HCT116 (cell line): ENCODE measurements around the gene IL10RB. TPM values are rescaled to one million over a fixed set of nuclear protein-coding genes. Genes with fewer than 3 reads are reported as not detected.

Experiments used
- ATAC-seq: fragments of 200-7000 bp; cut with Tn5 transposase; 2 replicates; pipeline ENCODE4 v1.9.1; 2020; ENCODE audit warnings: mild to moderate bottlenecking, moderate library complexity
- BruUV-seq: library from RNA; stranded (reverse); fragments of 400-500 nt; replicated peaks from 2 replicates; lab custom pipeline; 2021; lab: Mats Ljungman, UMichigan
- CTCF ChIA-PET: fragments of 300-600 bp; sonication (Branson Sonifier 250); formaldehyde crosslinking; loops from one replicate; lab custom pipeline; 2021; ENCODE audit warnings: antibody characterized with exemption; lab: Charles Lee
- POLR2A ChIA-PET: fragments of 300-600, 350-600 bp; sonication (Branson Sonifier 250); formaldehyde crosslinking; loops from one replicate; lab custom pipeline; 2021; ENCODE audit warnings: antibody characterized with exemption; lab: Charles Lee
- RAD21 ChIA-PET, 2 experiments: fragments of 300-600 bp; sonication (Branson Sonifier 250); formaldehyde crosslinking; loops; one replicate each; lab custom pipeline; 2023; ENCODE audit warnings: low total read pairs in 2 of 2; ENCODE audit not compliant: uncharacterized antibody in 2 of 2, unreplicated experiment in 2 of 2, low non-redundant PET in 1 of 2; lab: Charles Lee
- DNase-seq: peaks from one replicate; pipeline ENCODE4 v3.0.0-alpha.2; 2010; ENCODE audit warnings: low read depth, low spot score
- H2AFZ ChIP-seq: fragments of 200-600 bp; shearing (Covaris generic), sonication (generic); 2 replicates; pipeline ENCODE4 v1.6.1; 2017; ENCODE audit warnings: low read depth, mixed run types, mixed read lengths, antibody characterized with exemption, low read length; ENCODE audit not compliant: poor library complexity, severe bottlenecking
- H3K27ac ChIP-seq: 2 replicates; pipeline ENCODE4 v1.5.1; 2012; ENCODE audit warnings: low read depth, low read length
- H3K27me3 ChIP-seq: fragments of 200-600 bp; sonication (generic); 2 replicates; pipeline ENCODE4 v1.6.1; 2016; ENCODE audit warnings: mixed run types, low read length, mixed read lengths; ENCODE audit not compliant: insufficient read depth
- H3K36me3 ChIP-seq, 2 experiments: fragments of 200-500 bp in 1 of 2; fragments of 200-600 bp in 1 of 2; sonication (Bioruptor generic) in 1 of 2; sonication (generic) in 1 of 2; 2 replicates each; pipeline versions ENCODE4 v1.5.1 to v1.6.1; 2014 to 2016; ENCODE audit warnings: low read length in 2 of 2, inconsistent platforms in 1 of 2, mixed read lengths in 1 of 2, mixed run types in 1 of 2; ENCODE audit not compliant: insufficient read depth in 2 of 2, control insufficient read depth in 1 of 2
- H3K4me1 ChIP-seq, 2 experiments: fragments of 200-600 bp in 1 of 2; sonication (generic) in 1 of 2; 2 replicates each; pipeline versions ENCODE4 v1.5.1 to v1.6.1; 2012 to 2017; ENCODE audit warnings: low read length in 2 of 2, inconsistent platforms in 1 of 2, mild to moderate bottlenecking in 1 of 2, mixed read lengths in 1 of 2, mixed run types in 1 of 2, moderate library complexity in 1 of 2; ENCODE audit not compliant: insufficient read depth in 2 of 2, control insufficient read depth in 1 of 2
- H3K4me2 ChIP-seq: fragments of 200-600 bp; sonication (generic); 2 replicates; pipeline ENCODE4 v1.6.1; 2017; ENCODE audit warnings: mixed run types, low read length, mixed read lengths
- H3K4me3 ChIP-seq, 2 experiments: fragments of 200-600 bp in 1 of 2; sonication (generic) in 1 of 2; replicated peaks in 1 of 2; 2 replicates each; pipeline ENCODE4 v1.5.1; 2011 to 2016; ENCODE audit warnings: low read length in 2 of 2, control low read depth in 1 of 2, low read depth in 1 of 2, mild to moderate bottlenecking in 1 of 2, mixed read lengths in 1 of 2, mixed run types in 1 of 2
- H3K79me2 ChIP-seq: fragments of 200-600 bp; sonication (generic); 2 replicates; pipeline ENCODE4 v1.6.1; 2017; ENCODE audit warnings: mild to moderate bottlenecking, mixed run types, low read length, moderate library complexity, mixed read lengths; ENCODE audit not compliant: insufficient read depth
- H3K9ac ChIP-seq: fragments of 200-600 bp; sonication (generic); 2 replicates; pipeline ENCODE4 v1.6.1; 2016; ENCODE audit warnings: low read length, mixed read lengths
- H3K9me2 ChIP-seq: fragments of 200-600 bp; sonication (generic), shearing (Covaris generic); 2 replicates; pipeline ENCODE4 v1.6.1; 2017; ENCODE audit warnings: mixed run types, mild to moderate bottlenecking, moderate library complexity; ENCODE audit not compliant: insufficient read depth
- H3K9me3 ChIP-seq, 2 experiments: fragments of 200-500 bp in 1 of 2; fragments of 200-600 bp in 1 of 2; sonication (Bioruptor generic) in 1 of 2; sonication (generic) in 1 of 2; 2 replicates each; pipeline ENCODE4 v1.6.1; 2014 to 2017; ENCODE audit warnings: low read length in 2 of 2, mixed read lengths in 2 of 2, inconsistent platforms in 1 of 2, low read depth in 1 of 2, mild to moderate bottlenecking in 1 of 2, mixed run types in 1 of 2, moderate library complexity in 1 of 2; ENCODE audit not compliant: control insufficient read depth in 1 of 2, insufficient read depth in 1 of 2
- H4K20me1 ChIP-seq: fragments of 200-600 bp; sonication (generic), shearing (Covaris generic); 2 replicates; pipeline ENCODE4 v1.6.1; 2017; ENCODE audit warnings: mixed run types, mild to moderate bottlenecking, moderate library complexity; ENCODE audit not compliant: insufficient read depth
- CBX3 ChIP-seq: IDR thresholded peaks from 2 replicates; pipeline ENCODE4 v1.6.1; 2012; ENCODE audit warnings: low read depth
- CEBPB ChIP-seq: IDR thresholded peaks from 2 replicates; pipeline ENCODE4 v1.6.1; 2012; ENCODE audit warnings: low read depth
- CTCF ChIP-seq, 3 experiments: fragments of 200-600 bp in 1 of 3; sonication (generic) in 1 of 3; IDR thresholded peaks in 2 of 3; conservative IDR thresholded peaks in 1 of 3; 2 replicates each; pipeline ENCODE4 v1.5.1; 2012 to 2017; ENCODE audit warnings: low read depth in 2 of 3, low read length in 2 of 3, antibody characterized with exemption in 1 of 3, borderline replicate concordance in 1 of 3, control low read depth in 1 of 3, mild to moderate bottlenecking in 1 of 3, mixed read lengths in 1 of 3, mixed run types in 1 of 3, moderate library complexity in 1 of 3; ENCODE audit not compliant: insufficient read depth in 1 of 3
- EZH2 ChIP-seq: fragments of 200-600 bp; sonication (generic); IDR thresholded peaks from 2 replicates; pipeline ENCODE4 v1.6.1; 2017; ENCODE audit warnings: antibody characterized with exemption, mixed run types
- MAX ChIP-seq: IDR thresholded peaks from 2 replicates; pipeline ENCODE4 v1.6.1; 2012
- POLR2A ChIP-seq: IDR thresholded peaks from 2 replicates; pipeline ENCODE4 v1.7.0; 2011; ENCODE audit warnings: borderline replicate concordance; ENCODE audit not compliant: insufficient read depth, insufficient read length; ENCODE audit errors: extremely low read depth
- POLR2AphosphoS5 ChIP-seq: IDR thresholded peaks from 2 replicates; pipeline ENCODE4 v1.6.1; 2011; ENCODE audit warnings: mild to moderate bottlenecking, low read depth, low read length, moderate library complexity
- REST ChIP-seq: IDR thresholded peaks from 2 replicates; pipeline ENCODE4 v1.6.1; 2012; ENCODE audit warnings: low read depth
- SRF ChIP-seq: IDR thresholded peaks from 2 replicates; pipeline ENCODE4 v1.6.1; 2012; ENCODE audit warnings: low read depth
- YY1 ChIP-seq: IDR thresholded peaks from 2 replicates; pipeline ENCODE4 v1.6.1; 2011; ENCODE audit warnings: low read length, low read depth, moderate library complexity, mild to moderate bottlenecking; ENCODE audit not compliant: insufficient replicate concordance; ENCODE audit errors: extremely low read depth
- ZNF274 ChIP-seq: fragments of 200-500 bp; sonication (Bioruptor generic); IDR thresholded peaks from 2 replicates; pipeline ENCODE4 v1.6.1; 2014; ENCODE audit warnings: mild to moderate bottlenecking, low read depth, low read length, inconsistent platforms
- intact Hi-C: fragments of 100-400 bp; cut with micrococcal nuclease; formaldehyde crosslinking; loops from 2 replicates; pipeline ENCODE4 v1.10.0; 2022
- total RNA-seq: library from RNA; stranded (reverse); gene quantifications from one replicate; pipeline ENCODE4 v1.2.1, GENCODE V29; 2021; ENCODE audit not compliant: unreplicated experiment
- TF ChIP-seq, protein P1 (sequence below): IDR thresholded peaks from 2 replicates; pipeline ENCODE4 v1.6.1; 2011; ENCODE audit warnings: mild to moderate bottlenecking, low read length, moderate library complexity; ENCODE audit not compliant: insufficient replicate concordance; ENCODE audit errors: extremely low read depth
- TF ChIP-seq, protein P2 (sequence below): IDR thresholded peaks from 2 replicates; pipeline ENCODE4 v1.6.1; 2012

The IL10RB gene
- total RNA-seq, 1 experiment from 2014 or later = 13.7 TPM

DNA sequence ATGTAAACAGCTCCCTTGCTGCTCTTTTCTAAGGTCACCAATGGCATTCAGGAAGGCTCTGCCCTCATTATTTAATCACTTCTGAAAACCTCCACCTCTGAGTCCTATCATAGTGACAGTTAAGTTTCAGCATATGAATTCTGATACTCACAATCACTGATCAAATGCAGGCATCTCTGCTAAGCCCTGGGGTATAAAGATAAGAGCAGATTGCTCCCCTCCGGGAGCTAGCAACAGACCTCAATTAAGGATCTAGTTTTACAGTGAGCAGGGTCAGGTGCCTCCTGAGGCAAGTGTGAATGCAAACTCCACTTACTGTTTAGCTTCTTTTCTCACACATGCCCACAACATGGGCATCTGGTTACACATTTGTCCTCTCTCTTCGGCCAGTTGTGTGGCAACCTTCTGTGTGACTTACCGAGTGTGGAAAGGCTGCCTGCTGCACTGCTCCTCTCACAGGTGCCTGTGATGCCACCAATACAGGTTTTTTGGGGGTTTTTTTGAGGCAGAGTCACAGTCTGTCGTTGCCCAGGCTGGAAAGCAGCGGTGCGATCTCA, 15.0 kb downstream of the IL10RB start:
- DNase-seq (no peak), ATAC-seq (no peak)
- TF ChIP-seq MAX (no peak), ZNF274 (no peak), POLR2A (no peak), CEBPB (no peak), CTCF (IDR thresholded peaks at IDR 0.05 in 2 of 3, conservative IDR thresholded peaks at IDR 0.05 in 1 of 3; ENCODE audit: borderline replicate concordance in 1 of 3, insufficient read depth in 1 of 3, low read depth in 2 of 3, low read length in 2 of 3) (no peak), POLR2AphosphoS5 (no peak), YY1 (no peak), CBX3 (no peak), EZH2 (no peak), REST (no peak), SRF (no peak)
- TF ChIP-seq, protein P1, sequence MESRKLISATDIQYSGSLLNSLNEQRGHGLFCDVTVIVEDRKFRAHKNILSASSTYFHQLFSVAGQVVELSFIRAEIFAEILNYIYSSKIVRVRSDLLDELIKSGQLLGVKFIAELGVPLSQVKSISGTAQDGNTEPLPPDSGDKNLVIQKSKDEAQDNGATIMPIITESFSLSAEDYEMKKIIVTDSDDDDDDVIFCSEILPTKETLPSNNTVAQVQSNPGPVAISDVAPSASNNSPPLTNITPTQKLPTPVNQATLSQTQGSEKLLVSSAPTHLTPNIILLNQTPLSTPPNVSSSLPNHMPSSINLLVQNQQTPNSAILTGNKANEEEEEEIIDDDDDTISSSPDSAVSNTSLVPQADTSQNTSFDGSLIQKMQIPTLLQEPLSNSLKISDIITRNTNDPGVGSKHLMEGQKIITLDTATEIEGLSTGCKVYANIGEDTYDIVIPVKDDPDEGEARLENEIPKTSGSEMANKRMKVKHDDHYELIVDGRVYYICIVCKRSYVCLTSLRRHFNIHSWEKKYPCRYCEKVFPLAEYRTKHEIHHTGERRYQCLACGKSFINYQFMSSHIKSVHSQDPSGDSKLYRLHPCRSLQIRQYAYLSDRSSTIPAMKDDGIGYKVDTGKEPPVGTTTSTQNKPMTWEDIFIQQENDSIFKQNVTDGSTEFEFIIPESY = no peak
- TF ChIP-seq, protein P2, sequence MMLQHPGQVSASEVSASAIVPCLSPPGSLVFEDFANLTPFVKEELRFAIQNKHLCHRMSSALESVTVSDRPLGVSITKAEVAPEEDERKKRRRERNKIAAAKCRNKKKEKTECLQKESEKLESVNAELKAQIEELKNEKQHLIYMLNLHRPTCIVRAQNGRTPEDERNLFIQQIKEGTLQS = no peak
- Histone ChIP-seq H3K9ac (no peak overlapping the region), H3K27ac (no peak overlapping the region), H3K4me1 (peaks cover 2 to 5% of the 10 kb centered on the region in 2 experiments; a peak in 3 of 4 replicates), H3K36me3 (peaks cover 0 to 8% of the 10 kb centered on the region in 2 experiments; a peak in 2 of 4 replicates), H3K9me2 (no peaks in the 10 kb centered on the region), H3K9me3 (peaks cover 0 to 9% of the 10 kb centered on the region in 2 experiments; a peak in 1 of 4 replicates), H3K4me2 (no peak overlapping the region), H3K4me3 (no peak overlapping the region), H2AFZ (no peak overlapping the region), H4K20me1 (no peaks in the 10 kb centered on the region), H3K27me3 (no peaks in the 10 kb centered on the region), H3K79me2 (no peaks in the 10 kb centered on the region)
- no TSS peak for BruUV-seq
- intact Hi-C loops = no loop called here
- RAD21 ChIA-PET = no interaction called here
- CTCF ChIA-PET = no interaction called here
- POLR2A ChIA-PET = no interaction called here
